NB4 (cell line): ENCODE data around the gene DPY19L3.
"Not testable (repeated sequence)": the region's sequence is repeated elsewhere in the genome, so short reads cannot be mapped to it uniquely, and the experiment has no call there.

ENCODE experiments used
- CTCF ChIP-seq: IDR thresholded peaks from one replicate; pipeline ENCODE4 v1.5.1; 2012; ENCODE audit warnings: low read depth, low read length
- POLR2A ChIP-seq: IDR thresholded peaks from 2 replicates; pipeline ENCODE4 v1.6.1; 2011; ENCODE audit warnings: mild to moderate bottlenecking; ENCODE audit not compliant: insufficient read length; ENCODE audit errors: extremely low read depth

GRCh38 chr19:32423944-32424343 is 18.4 kb downstream of the DPY19L3 start:
- TF ChIP-seq POLR2A, CTCF: not testable (repeated sequence)
